Measurements from ENCODE around the gene PIGK. TPM values are rescaled to one million over a fixed set of nuclear protein-coding genes. Genes with fewer than 3 reads are reported as not detected.

The PIGK gene
- total RNA-seq, 4 donors from 2014 or later = 7.8 to 15.9 (median 12.8) TPM

DNA sequence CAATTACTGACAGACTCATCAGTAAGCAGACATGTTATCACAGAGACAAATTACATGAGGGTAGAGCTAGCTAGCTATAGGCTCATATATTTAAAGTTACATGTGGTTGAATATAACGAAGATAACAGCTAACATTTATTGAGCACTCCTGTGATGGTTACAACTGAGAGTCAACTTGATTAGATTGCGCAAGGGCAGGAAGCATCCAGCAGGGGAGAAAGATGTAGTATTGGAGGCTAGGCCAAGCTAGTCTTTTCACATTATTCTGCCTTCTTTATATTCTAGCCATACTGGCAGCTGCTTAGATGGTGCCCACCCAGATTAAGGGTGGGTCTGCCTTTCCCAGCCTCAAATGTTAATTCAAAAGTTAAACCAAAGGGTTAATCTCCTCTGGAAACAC lies 37.1 kb downstream of the PIGK start:
- H3K4me1 ChIP-seq = no peaks in the 10 kb centered on the region
- TF ChIP-seq POLR2A (IDR thresholded peaks at IDR 0.05) = no peak
- TF ChIP-seq, protein P1, sequence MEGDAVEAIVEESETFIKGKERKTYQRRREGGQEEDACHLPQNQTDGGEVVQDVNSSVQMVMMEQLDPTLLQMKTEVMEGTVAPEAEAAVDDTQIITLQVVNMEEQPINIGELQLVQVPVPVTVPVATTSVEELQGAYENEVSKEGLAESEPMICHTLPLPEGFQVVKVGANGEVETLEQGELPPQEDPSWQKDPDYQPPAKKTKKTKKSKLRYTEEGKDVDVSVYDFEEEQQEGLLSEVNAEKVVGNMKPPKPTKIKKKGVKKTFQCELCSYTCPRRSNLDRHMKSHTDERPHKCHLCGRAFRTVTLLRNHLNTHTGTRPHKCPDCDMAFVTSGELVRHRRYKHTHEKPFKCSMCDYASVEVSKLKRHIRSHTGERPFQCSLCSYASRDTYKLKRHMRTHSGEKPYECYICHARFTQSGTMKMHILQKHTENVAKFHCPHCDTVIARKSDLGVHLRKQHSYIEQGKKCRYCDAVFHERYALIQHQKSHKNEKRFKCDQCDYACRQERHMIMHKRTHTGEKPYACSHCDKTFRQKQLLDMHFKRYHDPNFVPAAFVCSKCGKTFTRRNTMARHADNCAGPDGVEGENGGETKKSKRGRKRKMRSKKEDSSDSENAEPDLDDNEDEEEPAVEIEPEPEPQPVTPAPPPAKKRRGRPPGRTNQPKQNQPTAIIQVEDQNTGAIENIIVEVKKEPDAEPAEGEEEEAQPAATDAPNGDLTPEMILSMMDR (IDR thresholded peaks at IDR 0.05) = no peak
- H3K27me3 ChIP-seq = no peaks in the 10 kb centered on the region
- intact Hi-C loops (cut with DNase I) = no loop called here
- 89 to 93% methylated on average over 2 of the region's 2 CpGs for WGBS, 2 donors
- H3K36me3 ChIP-seq = peaks cover 0 to 5% (median 0%) of the 10 kb centered on the region in 3 donors
- H3K4me3 ChIP-seq = no peak overlapping the region
- H3K9me3 ChIP-seq = peaks cover 0 to 11% (median under 1%) of the 10 kb centered on the region in 3 donors
- no peak overlapping the region for H3K27ac ChIP-seq
- DNase-seq = no peak

DNA sequence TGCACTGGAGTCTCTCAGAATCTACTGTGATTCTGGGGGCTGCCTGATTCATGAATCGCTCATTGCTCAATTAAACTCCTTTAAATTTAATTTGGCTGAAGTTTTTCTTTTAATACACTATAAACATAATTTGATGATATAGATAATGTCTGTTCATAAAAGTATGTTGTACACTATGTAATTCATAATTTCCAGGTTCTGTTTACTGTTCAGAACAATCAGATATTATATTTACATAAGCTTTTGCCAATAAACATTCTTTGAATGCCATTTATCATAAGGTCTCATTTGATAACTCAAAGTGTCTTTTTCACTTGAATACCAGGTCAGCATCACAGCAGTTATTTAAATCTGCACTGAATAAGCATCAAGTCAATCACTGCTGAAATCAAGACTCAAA lies 39.6 kb downstream of the PIGK start:
- H3K4me3 ChIP-seq = no peak overlapping the region
- H3K36me3 ChIP-seq = no peaks in the 10 kb centered on the region
- H3K27me3 ChIP-seq = no peaks in the 10 kb centered on the region
- H3K4me1 ChIP-seq = no peaks in the 10 kb centered on the region
- H3K9me3 ChIP-seq = peaks cover 0 to 23% (median 4%) of the 10 kb centered on the region in 3 donors
- no peak overlapping the region for H3K27ac ChIP-seq
- 94 to 100% methylated on average over 1 of the region's 1 CpG for WGBS, 2 donors
- TF ChIP-seq POLR2A (IDR thresholded peaks at IDR 0.05) = no peak
- TF ChIP-seq, protein P1 (IDR thresholded peaks at IDR 0.05) = no peak
- intact Hi-C loops (cut with DNase I) = no loop called here
- DNase-seq = no peak

DNA sequence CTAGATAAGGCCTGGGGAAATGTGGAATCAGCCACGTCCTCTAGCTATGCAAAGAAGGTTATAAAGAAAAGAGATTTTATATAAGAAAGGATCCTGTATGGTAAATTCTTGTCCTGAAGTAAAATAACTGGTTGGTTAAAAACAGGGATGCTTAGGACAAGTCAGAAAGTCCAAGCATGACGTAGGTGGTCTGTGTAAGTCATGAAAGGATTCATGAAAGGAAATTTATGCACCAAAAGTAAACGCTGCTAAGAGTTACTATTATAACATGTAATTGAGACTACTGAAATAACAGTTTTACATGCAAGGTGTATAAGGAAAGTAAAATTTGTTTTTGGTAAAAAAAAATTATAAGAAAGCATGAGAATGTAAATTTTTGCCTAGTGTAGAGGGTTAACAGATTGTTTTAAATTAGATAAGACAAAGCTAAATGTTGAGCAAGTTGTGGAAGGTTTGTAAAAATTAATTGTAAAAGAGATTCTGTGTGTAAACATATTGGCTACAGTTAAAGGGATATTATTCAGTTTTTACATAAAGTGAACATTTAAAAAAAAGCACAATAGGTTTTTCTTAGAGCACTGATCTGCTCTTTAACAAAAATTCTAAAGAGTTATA lies 43.9 kb downstream of the PIGK start:
- no peak overlapping the region for H3K4me3 ChIP-seq
- H3K36me3 ChIP-seq = no peaks in the 10 kb centered on the region
- intact Hi-C loops (cut with DNase I) = no loop called here
- no peaks in the 10 kb centered on the region for H3K27me3 ChIP-seq
- TF ChIP-seq, protein P1 (IDR thresholded peaks at IDR 0.05) = no peak
- no peak for TF ChIP-seq POLR2A (IDR thresholded peaks at IDR 0.05)
- H3K4me1 ChIP-seq = no peaks in the 10 kb centered on the region
- DNase-seq = no peak
- 86 to 88% methylated on average over 3 of the region's 3 CpGs for WGBS, 2 donors
- H3K27ac ChIP-seq = no peak overlapping the region
- peaks cover 0 to 30% (median 4%) of the 10 kb centered on the region in 3 donors for H3K9me3 ChIP-seq

DNA sequence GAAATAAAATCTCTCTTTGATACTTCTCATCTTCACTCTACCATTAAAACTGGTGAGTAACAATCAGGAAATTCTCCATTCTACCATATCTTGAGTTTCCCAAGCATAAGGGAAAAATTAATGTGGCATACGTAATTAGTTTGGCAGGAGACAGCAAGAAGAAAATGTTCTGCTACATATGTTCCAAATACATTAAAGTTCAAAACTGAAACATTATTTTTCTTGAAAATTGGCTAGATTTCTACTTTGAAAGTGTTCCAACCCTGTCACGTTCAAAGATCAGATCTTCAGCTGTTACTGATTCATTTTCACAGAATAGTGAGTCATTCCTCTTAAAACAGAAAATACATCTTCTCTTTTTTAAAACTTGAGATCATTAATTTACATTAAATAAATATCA lies 48.5 kb downstream of the PIGK start:
- peaks cover 0 to 12% (median 0%) of the 10 kb centered on the region in 3 donors for H3K9me3 ChIP-seq
- H3K4me3 ChIP-seq = no peak overlapping the region
- TF ChIP-seq POLR2A (IDR thresholded peaks at IDR 0.05) = no peak
- TF ChIP-seq, protein P1 (IDR thresholded peaks at IDR 0.05) = no peak
- no peak for DNase-seq
- H3K4me1 ChIP-seq = no peaks in the 10 kb centered on the region
- WGBS, 2 donors = 48 to 51% methylated on average over 2 of the region's 2 CpGs
- H3K36me3 ChIP-seq = peaks cover 0 to 3% (median 0%) of the 10 kb centered on the region in 3 donors
- no peaks in the 10 kb centered on the region for H3K27me3 ChIP-seq
- intact Hi-C loops (cut with DNase I) = no loop called here
- no peak overlapping the region for H3K27ac ChIP-seq

DNA sequence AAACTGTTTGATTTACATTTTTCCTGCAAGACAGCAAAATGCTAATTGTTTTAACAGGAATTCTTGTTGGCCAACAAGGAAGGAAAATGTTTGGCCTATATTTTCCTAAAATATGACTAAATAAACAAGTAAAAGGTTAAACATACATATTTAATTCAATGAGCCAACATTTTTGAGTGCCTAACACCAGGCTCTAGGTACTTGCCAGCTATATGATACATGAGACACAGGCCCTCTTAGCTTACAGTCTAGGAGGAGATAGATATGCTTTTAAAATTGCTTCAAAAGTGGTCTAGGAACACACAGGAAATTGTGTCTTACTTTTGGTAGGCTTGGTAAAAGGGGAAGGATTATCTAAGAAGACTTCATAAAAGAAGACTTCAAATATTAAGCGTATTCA lies 50.9 kb downstream of the PIGK start:
- TF ChIP-seq POLR2A (IDR thresholded peaks at IDR 0.05) = no peak
- TF ChIP-seq, protein P1 (IDR thresholded peaks at IDR 0.05) = no peak
- no peak overlapping the region for H3K4me3 ChIP-seq
- no peaks in the 10 kb centered on the region for H3K27me3 ChIP-seq
- peaks cover 0 to 12% (median 0%) of the 10 kb centered on the region in 3 donors for H3K36me3 ChIP-seq
- WGBS, 2 donors = 93 to 96% methylated on average over 1 of the region's 1 CpG
- intact Hi-C loops (cut with DNase I) = no loop called here
- no peaks in the 10 kb centered on the region for H3K4me1 ChIP-seq
- no peak for DNase-seq
- H3K27ac ChIP-seq = no peak overlapping the region
- no peaks in the 10 kb centered on the region for H3K9me3 ChIP-seq
